ENCODE results near the gene RBBP8. TPM values are rescaled to one million over a fixed set of nuclear protein-coding genes. Genes with fewer than 3 reads are reported as not detected.

The RBBP8 gene
- polyA plus RNA-seq, 1 donor from 2014 or later, result 19.5 TPM

DNA sequence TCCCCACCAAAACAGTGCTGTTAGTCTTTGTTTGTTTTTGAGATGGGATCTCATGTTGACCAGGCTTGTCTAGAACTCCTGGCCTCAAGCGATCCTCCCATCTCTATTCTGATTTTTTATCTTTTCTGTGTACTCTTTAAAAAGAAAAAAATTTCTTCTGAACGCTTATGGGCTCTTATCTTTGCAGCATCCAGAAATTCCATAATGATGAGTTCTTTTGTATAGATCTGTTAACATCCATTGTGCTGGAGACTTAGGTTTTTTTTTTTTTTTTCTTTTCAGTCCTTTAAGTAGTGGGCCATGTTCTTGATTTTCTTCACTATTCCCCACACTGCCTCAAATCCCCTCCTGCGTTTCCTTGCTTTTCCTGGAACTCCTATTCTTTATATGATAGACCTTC lies 31.0 kb downstream of the RBBP8 start:
- no peaks in the 10 kb centered on the region for H3K9me3 ChIP-seq (ENCODE audit: low read length)
- TF ChIP-seq RAD21 (conservative IDR thresholded peaks at IDR 0.05), result no peak
- TF ChIP-seq, protein P1, sequence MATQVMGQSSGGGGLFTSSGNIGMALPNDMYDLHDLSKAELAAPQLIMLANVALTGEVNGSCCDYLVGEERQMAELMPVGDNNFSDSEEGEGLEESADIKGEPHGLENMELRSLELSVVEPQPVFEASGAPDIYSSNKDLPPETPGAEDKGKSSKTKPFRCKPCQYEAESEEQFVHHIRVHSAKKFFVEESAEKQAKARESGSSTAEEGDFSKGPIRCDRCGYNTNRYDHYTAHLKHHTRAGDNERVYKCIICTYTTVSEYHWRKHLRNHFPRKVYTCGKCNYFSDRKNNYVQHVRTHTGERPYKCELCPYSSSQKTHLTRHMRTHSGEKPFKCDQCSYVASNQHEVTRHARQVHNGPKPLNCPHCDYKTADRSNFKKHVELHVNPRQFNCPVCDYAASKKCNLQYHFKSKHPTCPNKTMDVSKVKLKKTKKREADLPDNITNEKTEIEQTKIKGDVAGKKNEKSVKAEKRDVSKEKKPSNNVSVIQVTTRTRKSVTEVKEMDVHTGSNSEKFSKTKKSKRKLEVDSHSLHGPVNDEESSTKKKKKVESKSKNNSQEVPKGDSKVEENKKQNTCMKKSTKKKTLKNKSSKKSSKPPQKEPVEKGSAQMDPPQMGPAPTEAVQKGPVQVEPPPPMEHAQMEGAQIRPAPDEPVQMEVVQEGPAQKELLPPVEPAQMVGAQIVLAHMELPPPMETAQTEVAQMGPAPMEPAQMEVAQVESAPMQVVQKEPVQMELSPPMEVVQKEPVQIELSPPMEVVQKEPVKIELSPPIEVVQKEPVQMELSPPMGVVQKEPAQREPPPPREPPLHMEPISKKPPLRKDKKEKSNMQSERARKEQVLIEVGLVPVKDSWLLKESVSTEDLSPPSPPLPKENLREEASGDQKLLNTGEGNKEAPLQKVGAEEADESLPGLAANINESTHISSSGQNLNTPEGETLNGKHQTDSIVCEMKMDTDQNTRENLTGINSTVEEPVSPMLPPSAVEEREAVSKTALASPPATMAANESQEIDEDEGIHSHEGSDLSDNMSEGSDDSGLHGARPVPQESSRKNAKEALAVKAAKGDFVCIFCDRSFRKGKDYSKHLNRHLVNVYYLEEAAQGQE (IDR thresholded peaks at IDR 0.05; ENCODE audit: borderline replicate concordance), result no peak
- no peak for TF ChIP-seq EZH2 (IDR thresholded peaks at IDR 0.05; ENCODE audit: borderline replicate concordance, insufficient read depth, low read length, poor library complexity, severe bottlenecking)
- TF ChIP-seq MXI1 (conservative IDR thresholded peaks at IDR 0.05; ENCODE audit: poor library complexity, severe bottlenecking), result no peak
- no peak for TF ChIP-seq EP300 (conservative IDR thresholded peaks at IDR 0.05; ENCODE audit: poor library complexity, severe bottlenecking)
- no peak for TF ChIP-seq POLR2AphosphoS5 (IDR thresholded peaks at IDR 0.05)
- TF ChIP-seq TAF1 (IDR thresholded peaks at IDR 0.05; ENCODE audit: low read depth), result no peak
- TF ChIP-seq CTCF (IDR thresholded peaks at IDR 0.05; ENCODE audit: poor library complexity, severe bottlenecking), result no peak
- no peak for TF ChIP-seq SMC3 (conservative IDR thresholded peaks at IDR 0.05; ENCODE audit: poor library complexity)
- H2AFZ ChIP-seq (ENCODE audit: low read depth, low read length), result no peak overlapping the region

DNA sequence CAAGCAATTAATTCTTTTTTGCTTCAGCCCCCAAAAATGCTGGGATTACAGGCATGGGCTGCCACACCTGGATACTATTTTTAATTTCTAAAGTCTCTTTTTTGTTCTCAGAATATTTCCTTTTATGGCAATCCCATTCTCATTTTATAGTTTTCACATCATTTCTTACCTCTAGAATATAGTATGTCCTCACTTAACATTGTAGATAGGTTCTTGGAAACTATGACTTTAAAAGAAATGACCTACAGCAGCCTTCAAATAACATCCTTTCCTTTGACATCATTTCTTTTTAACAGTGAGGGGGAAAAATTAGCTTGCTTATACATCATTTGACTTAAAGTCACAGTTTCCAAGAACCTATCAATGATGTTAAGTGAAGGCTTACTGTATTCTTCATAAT lies 31.6 kb downstream of the RBBP8 start:
- Histone ChIP-seq H3K27ac (ENCODE audit: low read length) (no peak overlapping the region), H3K36me3 (ENCODE audit: insufficient read depth, low read length) (no peaks in the 10 kb centered on the region)

More for the DNA sequence above, 31.0 kb downstream of the RBBP8 start:
- Histone ChIP-seq H3K79me2 (replicated peaks; ENCODE audit: insufficient read depth, low read length) (no peaks in the 10 kb centered on the region), H3K4me3 (ENCODE audit: low read length) (no peak overlapping the region), H3K27me3 (ENCODE audit: insufficient read depth, low read depth, low read length) (no peaks in the 10 kb centered on the region), H4K20me1 (ENCODE audit: insufficient read depth) (no peaks in the 10 kb centered on the region), H3F3A (ENCODE audit: insufficient read depth, low read length, poor library complexity, severe bottlenecking) (no peaks in the 10 kb centered on the region), H3K9ac (ENCODE audit: low read length) (no peak overlapping the region), H3K4me2 (ENCODE audit: low read length) (no peak overlapping the region), H3K36me3 (ENCODE audit: insufficient read depth, low read length) (no peaks in the 10 kb centered on the region), H3K27ac (ENCODE audit: low read length) (no peak overlapping the region), H3K9me2 (ENCODE audit: insufficient read depth, low read length) (no peaks in the 10 kb centered on the region)

More for the DNA sequence above, 31.6 kb downstream of the RBBP8 start:
- Histone ChIP-seq H3K9me3 (ENCODE audit: low read length) (no peaks in the 10 kb centered on the region), H2AFZ (ENCODE audit: low read depth, low read length) (no peak overlapping the region), H3K4me3 (ENCODE audit: low read length) (no peak overlapping the region), H4K20me1 (ENCODE audit: insufficient read depth) (no peaks in the 10 kb centered on the region), H3F3A (ENCODE audit: insufficient read depth, low read length, poor library complexity, severe bottlenecking) (no peaks in the 10 kb centered on the region), H3K9ac (ENCODE audit: low read length) (no peak overlapping the region), H3K79me2 (replicated peaks; ENCODE audit: insufficient read depth, low read length) (no peaks in the 10 kb centered on the region), H3K27me3 (ENCODE audit: insufficient read depth, low read depth, low read length) (no peaks in the 10 kb centered on the region), H3K9me2 (ENCODE audit: insufficient read depth, low read length) (no peaks in the 10 kb centered on the region), H3K4me2 (ENCODE audit: low read length) (no peak overlapping the region)
- TF ChIP-seq MXI1 (conservative IDR thresholded peaks at IDR 0.05; ENCODE audit: poor library complexity, severe bottlenecking) (no peak), RAD21 (conservative IDR thresholded peaks at IDR 0.05) (no peak), CTCF (IDR thresholded peaks at IDR 0.05; ENCODE audit: poor library complexity, severe bottlenecking) (no peak)
